ENCODE measurements around the gene C1GALT1C1.
"Not testable (repeated sequence)": the region's sequence is repeated elsewhere in the genome, so short reads cannot be mapped to it uniquely, and the experiment has no call there.

C1GALT1C1 gene

GRCh38 chrX:120629667-120630537 is at the start of gene C1GALT1C1:
TSS of gene C1GALT1C1 (minus strand) at chrX:120630054. CDS start at chrX:120627166, 2,888 bp downstream.
- peak; percentile 72 to 81 for DNase-seq

- no peak for DNase-seq
Observed at GRCh38 chrX:120677004-120677652, 47.3 kb upstream of the C1GALT1C1 start.

GRCh38 chrX:120672841-120673530 is 43.1 kb upstream of the C1GALT1C1 start:
- DNase-seq, result no peak

GRCh38 chrX:120672389-120672788 is 42.5 kb upstream of the C1GALT1C1 start:
- DNase-seq, result no peak

GRCh38 chrX:120671963-120672362 is 42.1 kb upstream of the C1GALT1C1 start:
- DNase-seq, result no peak

- no peak for DNase-seq
Observed at GRCh38 chrX:120668357-120668756, 38.5 kb upstream of the C1GALT1C1 start.

- DNase-seq, result not testable (repeated sequence)
Observed at GRCh38 chrX:120664535-120664934, 34.7 kb upstream of the C1GALT1C1 start.

- no peak for DNase-seq
Observed at GRCh38 chrX:120664081-120664480, 34.2 kb upstream of the C1GALT1C1 start.

- no peak for DNase-seq
Observed at GRCh38 chrX:120662662-120663061, 32.8 kb upstream of the C1GALT1C1 start.

- no peak for DNase-seq
Observed at GRCh38 chrX:120660637-120661036, 30.8 kb upstream of the C1GALT1C1 start.

GRCh38 chrX:120653000-120653399 is 23.1 kb upstream of the C1GALT1C1 start:
- DNase-seq, result no peak

- DNase-seq, result not testable (repeated sequence)
Observed at GRCh38 chrX:120652256-120652655, 22.4 kb upstream of the C1GALT1C1 start.

- no peak for DNase-seq
Observed at GRCh38 chrX:120647127-120647526, 17.3 kb upstream of the C1GALT1C1 start.

- no peak for DNase-seq
Observed at GRCh38 chrX:120642871-120643270, 13.0 kb upstream of the C1GALT1C1 start.

GRCh38 chrX:120638619-120639018 is 8.8 kb upstream of the C1GALT1C1 start:
- no peak for DNase-seq

GRCh38 chrX:120625371-120625770 is 4.5 kb downstream of the C1GALT1C1 start:
- DNase-seq, result no peak

- DNase-seq, result no peak
Observed at GRCh38 chrX:120617996-120618630, 11.7 kb downstream of the C1GALT1C1 start.

- no peak for DNase-seq
Observed at GRCh38 chrX:120614816-120615215, 15.0 kb downstream of the C1GALT1C1 start.

GRCh38 chrX:120612086-120612485 is 17.8 kb downstream of the C1GALT1C1 start:
- no peak for DNase-seq

- no peak for DNase-seq
Observed at GRCh38 chrX:120604361-120604782, 25.5 kb downstream of the C1GALT1C1 start.

- DNase-seq, result peak; percentile 58 to 60
Observed at GRCh38 chrX:120603707-120604360, 26.0 kb downstream of the C1GALT1C1 start, which contains the start of gene MCTS1. TSS of gene MCTS1 (plus strand) at chrX:120604101. CDS start at chrX:120604237, 136 bp downstream.

GRCh38 chrX:120585702-120586101 is 44.2 kb downstream of the C1GALT1C1 start:
- DNase-seq, result no peak
